Left lobe of liver (tissue), 2 donors: Measurements from ENCODE around the gene FOXL1. TPM values are rescaled to one million over a fixed set of nuclear protein-coding genes. Genes with fewer than 3 reads are reported as not detected.

Experiments
- ATAC-seq: fragments of 200-7000 bp; cut with Tn5 transposase; one replicate; pipeline ENCODE4 v1.9.1; 2020; ENCODE audit warnings: mild to moderate bottlenecking, moderate library complexity
- DNase-seq: peaks from one replicate; pipeline ENCODE4 v3.0.0-alpha.2; 2020; ENCODE audit warnings: low spot score
- total RNA-seq: library from RNA; stranded (reverse); gene quantifications from one replicate; pipeline ENCODE4 v1.2.1, GENCODE V29; 2021
- donor health status: DM: no; HTN: no; CAD: no; lungs with moderate emphysema.
- donor health status: DM: no; HTN: yes; CAD: no.

The FOXL1 gene
- total RNA-seq: 0.28 TPM

- no peak for DNase-seq
- no peak for ATAC-seq
These were observed at the start of gene FOXL1 for GRCh38 chr16:86578061-86578599. Gene FOXL1 (plus strand): TSS chr16:86578549. CDS start chr16:86578724, 175 bp downstream.

- no peak for ATAC-seq
- DNase-seq: no peak
These were observed 49.2 kb upstream of the FOXL1 start for GRCh38 chr16:86529160-86529559.

- no peak for DNase-seq
- ATAC-seq: no peak
These were observed 47.8 kb upstream of the FOXL1 start for GRCh38 chr16:86530251-86531190.

GRCh38 chr16:86531191-86531545 lies 47.2 kb upstream of the FOXL1 start:
- ATAC-seq (peak; percentile 55), DNase-seq (no peak)

- ATAC-seq (no peak), DNase-seq (no peak)
These were observed 46.5 kb upstream of the FOXL1 start for GRCh38 chr16:86531641-86532525.

GRCh38 chr16:86532526-86532815 lies 45.9 kb upstream of the FOXL1 start:
- ATAC-seq (no peak), DNase-seq (no peak)

- ATAC-seq (no peak), DNase-seq (no peak)
These were observed 45.3 kb upstream of the FOXL1 start for GRCh38 chr16:86533076-86533475.

GRCh38 chr16:86533767-86534351 lies 44.5 kb upstream of the FOXL1 start:
- DNase-seq: no peak
- no peak for ATAC-seq

- DNase-seq: no peak
- ATAC-seq: no peak
These were observed 43.4 kb upstream of the FOXL1 start for GRCh38 chr16:86534779-86535615.

GRCh38 chr16:86536621-86537020 lies 41.7 kb upstream of the FOXL1 start:
- DNase-seq (no peak), ATAC-seq (no peak)

GRCh38 chr16:86537486-86537885 lies 40.9 kb upstream of the FOXL1 start:
- no peak for DNase-seq
- no peak for ATAC-seq

GRCh38 chr16:86538196-86538780 lies 40.1 kb upstream of the FOXL1 start:
- DNase-seq: no peak
- no peak for ATAC-seq

- no peak for ATAC-seq
- DNase-seq: no peak
These were observed 37.5 kb upstream of the FOXL1 start for GRCh38 chr16:86540894-86541293.

- no peak for ATAC-seq
- DNase-seq: no peak
These were observed 36.8 kb upstream of the FOXL1 start for GRCh38 chr16:86541560-86541959.

- no peak for DNase-seq
- no peak for ATAC-seq
These were observed 35.3 kb upstream of the FOXL1 start for GRCh38 chr16:86542756-86543750.

GRCh38 chr16:86545481-86545880 lies 32.9 kb upstream of the FOXL1 start:
- DNase-seq (no peak), ATAC-seq (no peak)

GRCh38 chr16:86545954-86546637 lies 32.3 kb upstream of the FOXL1 start:
- DNase-seq (no peak), ATAC-seq (no peak)

GRCh38 chr16:86546638-86547013 lies 31.7 kb upstream of the FOXL1 start:
- DNase-seq (no peak), ATAC-seq (no peak)
